HepG2 (cell line): ENCODE measurements around the gene HAUS5. TPM values are rescaled to one million over a fixed set of nuclear protein-coding genes. Genes with fewer than 3 reads are reported as not detected.

ENCODE experiments used
- CREB1 ChIP-seq, 2 experiments: fragments of 450-650 bp in 1 of 2; IDR thresholded peaks; 2 replicates each; pipeline ENCODE4 v1.6.1; 2016 to 2017; ENCODE audit warnings: control low read depth in 1 of 2, mild to moderate bottlenecking in 1 of 2, missing compliant biosample characterization in 1 of 2, missing genetic modification characterization in 1 of 2
- DNMT1 ChIP-seq: sonication (generic); formaldehyde crosslinking; IDR thresholded peaks from 2 replicates; pipeline ENCODE4 v1.5.1; 2020; ENCODE audit warnings: mild to moderate bottlenecking, missing genetic modification reagents
- EZH2 ChIP-seq: conservative IDR thresholded peaks from 2 replicates; pipeline ENCODE4 v1.6.1; 2012; ENCODE audit warnings: mild to moderate bottlenecking, low read depth, low read length, moderate library complexity
- GTF2F1 ChIP-seq: fragments of 150-350 bp; IDR thresholded peaks from 2 replicates; pipeline ENCODE4 v1.6.1; 2014; ENCODE audit warnings: low read length
- MEF2D ChIP-seq: sonication (generic); formaldehyde crosslinking; IDR thresholded peaks from 2 replicates; pipeline ENCODE4 v1.5.1; 2020; ENCODE audit warnings: mild to moderate bottlenecking, missing genetic modification reagents
- NFATC3 ChIP-seq: sonication (generic); formaldehyde crosslinking; IDR thresholded peaks from 2 replicates; pipeline ENCODE4 v1.5.1; 2020; ENCODE audit warnings: mild to moderate bottlenecking, missing genetic modification reagents
- NR2C2 ChIP-seq: sonication (generic); formaldehyde crosslinking; IDR thresholded peaks from 2 replicates; pipeline ENCODE4 v1.4.0; 2020; ENCODE audit warnings: missing genetic modification reagents, mild to moderate bottlenecking, moderate library complexity, borderline replicate concordance
- RCOR2 ChIP-seq: IDR thresholded peaks from 2 replicates; pipeline ENCODE4 v1.6.1; 2016; ENCODE audit warnings: missing biosample characterization, missing genetic modification reagents
- SP5 ChIP-seq: IDR thresholded peaks from 2 replicates; pipeline ENCODE4 v1.6.1; 2016; ENCODE audit warnings: low read depth, borderline replicate concordance
- SSRP1 ChIP-seq: IDR thresholded peaks from 2 replicates; pipeline ENCODE4 v1.6.1; 2016; ENCODE audit warnings: control low read depth
- TBL1XR1 ChIP-seq: fragments of 150-350 bp; IDR thresholded peaks from 2 replicates; pipeline ENCODE4 v1.6.1; 2014; ENCODE audit warnings: borderline replicate concordance, low read length; ENCODE audit not compliant: partially characterized antibody
- YEATS2 ChIP-seq: sonication (generic); formaldehyde crosslinking; IDR thresholded peaks from 2 replicates; pipeline ENCODE4 v1.4.0; 2020; ENCODE audit warnings: missing genetic modification reagents, borderline replicate concordance
- ZNF138 ChIP-seq: sonication (generic); formaldehyde crosslinking; IDR thresholded peaks from 2 replicates; pipeline ENCODE4 v1.5.0; 2020; ENCODE audit warnings: mild to moderate bottlenecking, low read depth, missing genetic modification reagents
- ZNF33A ChIP-seq: sonication (generic); formaldehyde crosslinking; IDR thresholded peaks from 2 replicates; pipeline ENCODE4 v1.5.1; 2020; ENCODE audit warnings: missing genetic modification reagents, mild to moderate bottlenecking, moderate library complexity, borderline replicate concordance
- ZNF468 ChIP-seq: sonication (generic); formaldehyde crosslinking; IDR thresholded peaks from 2 replicates; pipeline ENCODE4 v1.8.0; 2022; ENCODE audit warnings: mild to moderate bottlenecking, moderate library complexity, missing genetic modification reagents
- ZNF484 ChIP-seq: sonication (generic); formaldehyde crosslinking; IDR thresholded peaks from 2 replicates; pipeline ENCODE4 v1.5.1; 2020; ENCODE audit warnings: mild to moderate bottlenecking, low read depth, missing genetic modification reagents, borderline replicate concordance
- ZNF501 ChIP-seq: sonication (generic); formaldehyde crosslinking; IDR thresholded peaks from 2 replicates; pipeline ENCODE4 v1.5.1; 2020; ENCODE audit warnings: mild to moderate bottlenecking, moderate library complexity, missing genetic modification reagents
- ZNF614 ChIP-seq: IDR thresholded peaks from 2 replicates; pipeline ENCODE4 v1.6.1; 2018; ENCODE audit warnings: missing biosample characterization, missing genetic modification reagents, inconsistent platforms, borderline replicate concordance
- ZNF629 ChIP-seq: sonication (generic); formaldehyde crosslinking; conservative IDR thresholded peaks from 2 replicates; pipeline ENCODE4 v1.5.0; 2020; ENCODE audit warnings: missing genetic modification reagents
- ZNF678 ChIP-seq: sonication (generic); formaldehyde crosslinking; IDR thresholded peaks from 2 replicates; pipeline ENCODE4 v1.4.0; 2020; ENCODE audit warnings: mild to moderate bottlenecking, missing genetic modification reagents
- ZNF768 ChIP-seq: sonication (generic); formaldehyde crosslinking; IDR thresholded peaks from 2 replicates; pipeline ENCODE4 v1.4.0; 2020; ENCODE audit warnings: missing genetic modification reagents
- polyA plus RNA-seq, 8 experiments: library from polyadenylated mRNA; depleted of rRNA in 3 of 8; stranded (reverse) in 7 of 8; unstranded in 1 of 8; fragments of >200 nt; fragmentation: Illumina TruSeq in 4 of 8; extraction: Trizol in 4 of 8; gene quantifications; 2 replicates each; pipeline versions ENCODE4 v1.2.1 to v1.2.3, GENCODE V29; 2011 to 2016; ENCODE audit warnings: low read depth in 4 of 8, missing spikeins in 1 of 8, mixed read lengths in 1 of 8; ENCODE audit not compliant: insufficient read depth in 1 of 8
- total RNA-seq, 5 experiments: library from RNA; depleted of rRNA; stranded (reverse); fragments of >200 nt; fragmentation: Illumina TruSeq; extraction: Trizol; gene quantifications; 2 replicates each; pipeline ENCODE4 v1.2.3, GENCODE V29; 2016; ENCODE audit warnings: low read depth in 1 of 5
- TF ChIP-seq, protein P1 (sequence below): sonication (generic); formaldehyde crosslinking; IDR thresholded peaks from 2 replicates; pipeline ENCODE4 v1.4.0; 2020; ENCODE audit warnings: missing genetic modification reagents
- TF ChIP-seq, protein P2 (sequence below): sonication (generic); formaldehyde crosslinking; IDR thresholded peaks from 2 replicates; pipeline ENCODE4 v1.8.0; 2022; ENCODE audit warnings: missing genetic modification reagents, mild to moderate bottlenecking, borderline replicate concordance
- TF ChIP-seq, protein P3 (sequence below): sonication (generic); formaldehyde crosslinking; IDR thresholded peaks from 2 replicates; pipeline ENCODE4 v1.5.0; 2020; ENCODE audit warnings: mild to moderate bottlenecking, low read depth, missing genetic modification reagents, borderline replicate concordance
- TF ChIP-seq, protein P4 (sequence below): sonication (generic); formaldehyde crosslinking; IDR thresholded peaks from 2 replicates; pipeline ENCODE4 v1.4.0; 2020; ENCODE audit warnings: missing genetic modification reagents

HAUS5 gene
- total and polyA plus RNA-seq, 2 of the 13 experiments (the other 11 are each of a cell fraction or from before 2014, with no cell fraction given): 10.3 to 17.7 TPM

DNA sequence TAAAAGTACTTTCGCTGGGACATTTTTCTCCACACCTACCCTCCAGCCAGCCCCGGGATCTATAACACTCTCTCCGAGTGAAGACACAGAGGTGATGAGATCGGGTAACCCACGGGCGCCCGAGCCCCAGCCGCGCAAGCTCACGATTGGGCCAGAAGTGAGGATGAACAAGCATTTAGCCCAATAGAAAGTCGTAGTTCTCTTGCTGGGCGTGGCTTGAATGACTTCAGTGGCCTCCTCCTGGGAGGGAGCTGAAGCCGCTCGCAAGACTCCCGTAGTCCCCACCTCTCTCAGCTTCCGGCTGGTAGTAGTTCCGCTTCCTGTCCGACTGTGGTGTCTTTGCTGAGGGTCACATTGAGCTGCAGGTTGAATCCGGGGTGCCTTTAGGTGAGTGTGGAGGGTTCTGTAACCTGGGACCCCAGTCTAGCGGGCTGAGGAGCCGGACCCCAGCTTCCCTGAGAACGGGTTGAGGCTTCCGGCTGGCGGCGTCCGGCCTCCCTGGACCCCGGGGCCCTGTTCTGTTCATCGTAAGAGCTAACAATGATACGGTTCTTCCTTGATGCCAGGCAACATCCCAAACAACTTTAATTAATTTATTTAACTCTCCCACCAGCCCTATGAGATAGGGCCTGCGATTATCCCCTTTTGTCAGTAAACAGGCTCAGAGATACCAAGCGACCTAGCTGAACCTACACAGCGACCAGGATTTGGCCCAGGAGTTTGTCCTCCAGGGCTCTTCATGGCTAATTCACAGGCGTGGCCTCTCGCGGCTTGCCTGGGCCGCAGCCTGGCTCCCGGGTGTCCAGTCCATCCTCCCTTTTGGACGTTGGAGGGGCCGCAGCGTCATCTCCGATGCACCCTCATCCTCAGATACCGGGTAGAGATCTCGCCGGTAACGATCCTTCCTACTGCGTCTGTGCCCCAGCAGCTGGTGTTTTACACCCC lies 35.8 kb downstream of the HAUS5 start, which contains the start of gene COX6B1 (continued):
- TF ChIP-seq, protein P1, sequence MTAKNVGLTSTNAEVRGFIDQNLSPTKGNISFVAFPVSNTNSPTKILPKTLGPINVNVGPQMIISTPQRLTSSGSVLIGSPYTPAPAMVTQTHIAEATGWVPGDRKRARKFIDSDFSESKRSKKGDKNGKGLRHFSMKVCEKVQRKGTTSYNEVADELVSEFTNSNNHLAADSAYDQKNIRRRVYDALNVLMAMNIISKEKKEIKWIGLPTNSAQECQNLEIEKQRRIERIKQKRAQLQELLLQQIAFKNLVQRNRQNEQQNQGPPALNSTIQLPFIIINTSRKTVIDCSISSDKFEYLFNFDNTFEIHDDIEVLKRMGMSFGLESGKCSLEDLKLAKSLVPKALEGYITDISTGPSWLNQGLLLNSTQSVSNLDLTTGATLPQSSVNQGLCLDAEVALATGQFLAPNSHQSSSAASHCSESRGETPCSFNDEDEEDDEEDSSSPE: peak; percentile 54
- TF ChIP-seq RCOR2 (CRISPR knock-in tag) (no peak), ZNF629 (CRISPR knock-in tag) (no peak), ZNF768 (CRISPR knock-in tag) (peak; percentile 88), EZH2 (no peak), NFATC3 (no peak), ZNF484 (CRISPR knock-in tag) (no peak), ZNF468 (no peak), YEATS2 (CRISPR knock-in tag) (peak; percentile 84; the same call in 1 of the 2 replicates), GTF2F1 (no peak), ZNF33A (CRISPR knock-in tag) (no peak), ZNF678 (CRISPR knock-in tag) (0 out of 2 replicates have a peak, but pooled peaks have one; percentile 15), TBL1XR1 (peak; percentile 18), SSRP1 (CRISPR knock-in tag) (peak; percentile 59; the same call in 1 of the 2 replicates), DNMT1 (CRISPR knock-in tag) (no peak), MEF2D (0 out of 2 replicates have a peak, but pooled peaks have one; percentile 43), CREB1 (IDR thresholded peaks at IDR 0.05) (0 out of 2 replicates have a peak, but pooled peaks have one; percentile 7), CREB1 (CRISPR knock-in tag; IDR thresholded peaks at IDR 0.05) (peak; percentile 76), ZNF614 (CRISPR knock-in tag) (0 out of 2 replicates have a peak, but pooled peaks have one; percentile 19), SP5 (CRISPR knock-in tag) (peak; percentile 37; the same call in 1 of the 2 replicates), ZNF138 (0 out of 2 replicates have a peak, but pooled peaks have one; percentile 29), NR2C2 (CRISPR knock-in tag) (peak; percentile 59; the same call in 1 of the 2 replicates), ZNF501 (CRISPR knock-in tag) (0 out of 2 replicates have a peak, but pooled peaks have one; percentile 27)
- TF ChIP-seq, protein P2, sequence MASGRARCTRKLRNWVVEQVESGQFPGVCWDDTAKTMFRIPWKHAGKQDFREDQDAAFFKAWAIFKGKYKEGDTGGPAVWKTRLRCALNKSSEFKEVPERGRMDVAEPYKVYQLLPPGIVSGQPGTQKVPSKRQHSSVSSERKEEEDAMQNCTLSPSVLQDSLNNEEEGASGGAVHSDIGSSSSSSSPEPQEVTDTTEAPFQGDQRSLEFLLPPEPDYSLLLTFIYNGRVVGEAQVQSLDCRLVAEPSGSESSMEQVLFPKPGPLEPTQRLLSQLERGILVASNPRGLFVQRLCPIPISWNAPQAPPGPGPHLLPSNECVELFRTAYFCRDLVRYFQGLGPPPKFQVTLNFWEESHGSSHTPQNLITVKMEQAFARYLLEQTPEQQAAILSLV (CRISPR knock-in tag): no peak
- TF ChIP-seq, protein P3, sequence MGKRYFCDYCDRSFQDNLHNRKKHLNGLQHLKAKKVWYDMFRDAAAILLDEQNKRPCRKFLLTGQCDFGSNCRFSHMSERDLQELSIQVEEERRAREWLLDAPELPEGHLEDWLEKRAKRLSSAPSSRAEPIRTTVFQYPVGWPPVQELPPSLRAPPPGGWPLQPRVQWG (CRISPR knock-in tag): no peak
- TF ChIP-seq, protein P4, sequence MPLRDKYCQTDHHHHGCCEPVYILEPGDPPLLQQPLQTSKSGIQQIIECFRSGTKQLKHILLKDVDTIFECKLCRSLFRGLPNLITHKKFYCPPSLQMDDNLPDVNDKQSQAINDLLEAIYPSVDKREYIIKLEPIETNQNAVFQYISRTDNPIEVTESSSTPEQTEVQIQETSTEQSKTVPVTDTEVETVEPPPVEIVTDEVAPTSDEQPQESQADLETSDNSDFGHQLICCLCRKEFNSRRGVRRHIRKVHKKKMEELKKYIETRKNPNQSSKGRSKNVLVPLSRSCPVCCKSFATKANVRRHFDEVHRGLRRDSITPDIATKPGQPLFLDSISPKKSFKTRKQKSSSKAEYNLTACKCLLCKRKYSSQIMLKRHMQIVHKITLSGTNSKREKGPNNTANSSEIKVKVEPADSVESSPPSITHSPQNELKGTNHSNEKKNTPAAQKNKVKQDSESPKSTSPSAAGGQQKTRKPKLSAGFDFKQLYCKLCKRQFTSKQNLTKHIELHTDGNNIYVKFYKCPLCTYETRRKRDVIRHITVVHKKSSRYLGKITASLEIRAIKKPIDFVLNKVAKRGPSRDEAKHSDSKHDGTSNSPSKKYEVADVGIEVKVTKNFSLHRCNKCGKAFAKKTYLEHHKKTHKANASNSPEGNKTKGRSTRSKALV (CRISPR knock-in tag): peak; percentile 39; the same call in 1 of the 2 replicates
